Esophagus squamous epithelium (tissue), 5 donors: ENCODE measurements around the gene KCNH1. TPM values are rescaled to one million over a fixed set of nuclear protein-coding genes. Genes with fewer than 3 reads are reported as not detected.

Experiments used
- DNase-seq: peaks from one replicate; lab custom pipeline; 2025; lab: John Stamatoyannopoulos, UW
- H3K27ac ChIP-seq, 4 donors: fragments of 200-600 bp; sonication (generic); one replicate each; pipeline ENCODE4 v1.5.1; 2016 to 2019; ENCODE audit warnings: mild to moderate bottlenecking in 1 of 4
- H3K27me3 ChIP-seq, 4 donors: fragments of 200-600 bp; sonication (generic); 1 replicate in 3 of 4; 2 replicates in 1 of 4; pipeline versions ENCODE4 v1.5.1 to v1.6.0; 2017 to 2021; ENCODE audit warnings: antibody characterized with exemption in 1 of 4
- H3K36me3 ChIP-seq, 3 donors: fragments of 200-600 bp; sonication (generic); one replicate each; pipeline ENCODE4 v1.5.1; 2016 to 2019
- H3K4me1 ChIP-seq, 3 donors: fragments of 200-600 bp; sonication (generic); one replicate each; pipeline ENCODE4 v1.5.1; 2017 to 2019
- H3K4me3 ChIP-seq, 4 donors: fragments of 200-600 bp; sonication (generic); 1 replicate in 3 of 4; 2 replicates in 1 of 4; pipeline ENCODE4 v1.5.1; 2016 to 2019; ENCODE audit warnings: mild to moderate bottlenecking in 2 of 4, moderate library complexity in 1 of 4
- H3K9me3 ChIP-seq, 3 donors: fragments of 200-600 bp; sonication (generic); one replicate each; pipeline ENCODE4 v1.5.1; 2016 to 2019
- CTCF ChIP-seq, 6 experiments: fragments of 450-650 bp in 4 of 6; fragments of 200-600 bp in 2 of 6; sonication (generic) in 2 of 6; IDR thresholded peaks; one replicate each; pipeline ENCODE4 v1.5.1; 2016 to 2019; ENCODE audit warnings: antibody characterized with exemption in 6 of 6, mild to moderate bottlenecking in 4 of 6, moderate library complexity in 4 of 6
- POLR2A ChIP-seq, 4 donors: fragments of 450-650 bp; IDR thresholded peaks; one replicate each; pipeline ENCODE4 v1.6.1; 2017; ENCODE audit warnings: antibody characterized with exemption in 4 of 4, mild to moderate bottlenecking in 4 of 4, moderate library complexity in 3 of 4
- WGBS, 2 donors: methylation state at CpG; one replicate each; pipeline ENCODE4 v1.1.5; 2018; 5-methylcytosine and 5-hydroxymethylcytosine counted together
- intact Hi-C: fragments of 100-400 bp; cut with DNase I; formaldehyde crosslinking; loops from one replicate; pipeline ENCODE4 v1.15.0; 2022
- total RNA-seq, 4 donors: library from RNA; depleted of rRNA; stranded (reverse); fragments of >200 nt; gene quantifications; one replicate each; pipeline ENCODE4 v1.1.0, GENCODE V29; 2016
- donor health status: DM: yes; HTN: yes; CAD: no.

Gene KCNH1
- total RNA-seq, 4 donors from 2014 or later = 0.57 to 1.0 (median 0.83) TPM; not detected in 1

DNA sequence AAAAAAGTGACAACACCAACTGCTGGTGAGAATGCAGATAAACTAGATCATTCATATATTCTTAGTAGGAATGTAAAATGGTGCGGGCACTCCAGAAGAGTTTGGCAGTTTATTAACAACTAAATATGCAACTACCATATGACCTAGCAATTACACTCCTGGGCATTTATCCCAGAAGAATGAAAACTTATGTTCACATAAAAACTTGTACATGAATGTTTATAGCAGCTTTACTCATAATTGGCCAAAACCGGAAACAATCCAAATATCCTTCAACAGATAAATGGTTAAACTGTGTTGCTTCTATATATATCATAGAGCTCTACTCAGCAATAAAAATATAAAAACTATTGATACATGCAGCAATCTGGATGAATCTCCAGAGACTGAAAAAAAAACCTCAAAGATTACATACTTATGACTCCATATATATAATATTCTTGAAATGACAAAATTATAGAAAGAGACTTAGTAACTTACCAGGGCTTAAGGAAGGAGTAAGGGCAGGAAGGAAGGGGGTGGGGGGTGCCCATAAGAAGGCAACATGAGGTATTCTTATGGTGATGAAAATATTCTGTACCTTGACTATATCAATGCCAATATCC lies 99.9 kb downstream of the KCNH1 start:
- DNase-seq = no peak
- H3K9me3 ChIP-seq = no peaks in the 10 kb centered on the region
- WGBS, 2 donors = 89 to 93% methylated on average over 2 of the region's 2 CpGs
- no peaks in the 10 kb centered on the region for H3K27me3 ChIP-seq
- H3K4me1 ChIP-seq = peaks cover 0 to 5% (median 0%) of the 10 kb centered on the region in 3 donors
- intact Hi-C loops = no loop called here
- no peak overlapping the region for H3K27ac ChIP-seq
- TF ChIP-seq POLR2A (IDR thresholded peaks at IDR 0.05) = no peak
- TF ChIP-seq CTCF (IDR thresholded peaks at IDR 0.05) = no peak
- H3K36me3 ChIP-seq = no peaks in the 10 kb centered on the region
- no peak overlapping the region for H3K4me3 ChIP-seq

- intact Hi-C loops = no loop called here
- Histone ChIP-seq H3K4me3 (no peak overlapping the region), H3K4me1 (no peaks in the 10 kb centered on the region), H3K36me3 (no peaks in the 10 kb centered on the region), H3K27me3 (no peaks in the 10 kb centered on the region), H3K9me3 (no peaks in the 10 kb centered on the region), H3K27ac (no peak overlapping the region)
- TF ChIP-seq POLR2A (IDR thresholded peaks at IDR 0.05) (no peak), CTCF (IDR thresholded peaks at IDR 0.05) (no peak)
- WGBS, 2 donors = 88 to 92% methylated on average over 2 of the region's 2 CpGs
- no peak for DNase-seq
These were observed 109.0 kb downstream of the KCNH1 start for GRCh38 chr1:211024901-211025300.

GRCh38 chr1:211019266-211019665 lies 114.7 kb downstream of the KCNH1 start:
- Histone ChIP-seq H3K27ac (no peak overlapping the region), H3K36me3 (no peaks in the 10 kb centered on the region), H3K27me3 (no peaks in the 10 kb centered on the region), H3K4me3 (no peak overlapping the region), H3K4me1 (no peaks in the 10 kb centered on the region), H3K9me3 (no peaks in the 10 kb centered on the region)
- intact Hi-C loops = no loop called here
- DNase-seq = no peak
- 21 to 38% methylated on average over 1 of the region's 1 CpG for whole genome bisulfite sequencing, 2 donors
- no peak for TF ChIP-seq CTCF (IDR thresholded peaks at IDR 0.05)
- TF ChIP-seq POLR2A (IDR thresholded peaks at IDR 0.05) = no peak

DNA sequence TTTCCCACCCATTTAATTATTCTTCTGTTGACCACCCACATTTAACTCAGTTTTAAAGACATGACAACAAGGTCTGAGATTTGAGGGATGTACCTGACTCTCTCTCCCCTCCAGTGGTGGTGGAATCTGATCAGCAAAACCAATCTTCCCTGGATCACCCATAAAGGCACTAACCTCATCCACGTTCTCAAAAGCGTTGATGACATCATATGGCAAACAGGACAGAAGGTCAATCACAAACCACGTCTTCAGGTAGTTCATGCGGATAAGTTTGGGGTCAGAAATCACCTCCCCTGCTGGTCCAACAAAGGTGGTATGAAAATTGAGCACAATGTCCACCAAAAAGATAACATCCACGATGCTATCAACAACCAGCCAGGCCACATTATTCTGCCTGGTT lies 115.3 kb downstream of the KCNH1 start:
- no peaks in the 10 kb centered on the region for H3K4me1 ChIP-seq
- no peak for TF ChIP-seq POLR2A (IDR thresholded peaks at IDR 0.05)
- TF ChIP-seq CTCF (IDR thresholded peaks at IDR 0.05) = no peak
- H3K4me3 ChIP-seq = no peak overlapping the region
- no peaks in the 10 kb centered on the region for H3K9me3 ChIP-seq
- no peaks in the 10 kb centered on the region for H3K36me3 ChIP-seq
- intact Hi-C loops = no loop called here
- no peak for DNase-seq
- H3K27ac ChIP-seq = no peak overlapping the region
- H3K27me3 ChIP-seq = no peaks in the 10 kb centered on the region
- WGBS, 2 donors = 80 to 82% methylated on average over 4 to 5 of the region's 5 CpGs

DNA sequence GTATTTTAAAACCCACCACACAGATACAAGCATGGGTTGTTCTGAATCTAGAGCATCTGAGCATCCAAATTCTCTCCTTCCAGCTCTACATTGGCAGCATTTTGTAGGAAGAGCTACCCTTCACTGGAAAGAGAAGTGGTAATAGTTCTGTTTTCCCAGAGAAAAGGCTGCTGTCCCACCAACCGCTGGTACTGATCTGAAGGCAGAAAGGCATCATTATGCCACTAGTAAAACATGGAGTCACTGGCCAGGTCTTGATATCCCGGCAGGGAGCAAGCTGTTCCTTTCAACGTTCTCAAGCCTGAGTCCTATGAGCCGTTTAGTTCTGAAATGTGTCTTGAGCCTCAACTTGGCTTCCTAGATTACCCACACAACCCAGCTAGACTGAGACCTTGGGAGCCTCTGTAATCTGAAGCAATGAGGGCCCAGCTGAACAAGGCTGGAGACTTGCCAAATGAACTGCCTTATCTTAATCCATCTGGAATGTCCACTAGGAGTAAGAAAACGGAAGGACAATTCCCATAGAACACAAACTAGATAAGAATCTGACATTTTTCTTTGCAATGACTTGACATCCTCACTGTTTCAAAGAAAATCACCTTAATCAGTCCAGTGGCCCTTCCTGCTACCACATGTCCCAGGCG lies 116.8 kb downstream of the KCNH1 start:
- Histone ChIP-seq H3K4me3 (no peak overlapping the region), H3K27ac (no peak overlapping the region), H3K9me3 (no peaks in the 10 kb centered on the region), H3K4me1 (no peaks in the 10 kb centered on the region), H3K27me3 (no peaks in the 10 kb centered on the region), H3K36me3 (no peaks in the 10 kb centered on the region)
- no peak for DNase-seq
- TF ChIP-seq POLR2A (IDR thresholded peaks at IDR 0.05) (no peak), CTCF (IDR thresholded peaks at IDR 0.05) (no peak)
- intact Hi-C loops = no loop called here
- WGBS, 2 donors = 69 to 71% methylated on average over 6 of the region's 6 CpGs
